ENCODE measurements around the gene AP1B1. TPM values are rescaled to one million over a fixed set of nuclear protein-coding genes. Genes with fewer than 3 reads are reported as not detected.

The AP1B1 gene
- total RNA-seq, 3 donors from 2014 or later, result 55.7 to 58.7 (median 58.2) TPM

DNA sequence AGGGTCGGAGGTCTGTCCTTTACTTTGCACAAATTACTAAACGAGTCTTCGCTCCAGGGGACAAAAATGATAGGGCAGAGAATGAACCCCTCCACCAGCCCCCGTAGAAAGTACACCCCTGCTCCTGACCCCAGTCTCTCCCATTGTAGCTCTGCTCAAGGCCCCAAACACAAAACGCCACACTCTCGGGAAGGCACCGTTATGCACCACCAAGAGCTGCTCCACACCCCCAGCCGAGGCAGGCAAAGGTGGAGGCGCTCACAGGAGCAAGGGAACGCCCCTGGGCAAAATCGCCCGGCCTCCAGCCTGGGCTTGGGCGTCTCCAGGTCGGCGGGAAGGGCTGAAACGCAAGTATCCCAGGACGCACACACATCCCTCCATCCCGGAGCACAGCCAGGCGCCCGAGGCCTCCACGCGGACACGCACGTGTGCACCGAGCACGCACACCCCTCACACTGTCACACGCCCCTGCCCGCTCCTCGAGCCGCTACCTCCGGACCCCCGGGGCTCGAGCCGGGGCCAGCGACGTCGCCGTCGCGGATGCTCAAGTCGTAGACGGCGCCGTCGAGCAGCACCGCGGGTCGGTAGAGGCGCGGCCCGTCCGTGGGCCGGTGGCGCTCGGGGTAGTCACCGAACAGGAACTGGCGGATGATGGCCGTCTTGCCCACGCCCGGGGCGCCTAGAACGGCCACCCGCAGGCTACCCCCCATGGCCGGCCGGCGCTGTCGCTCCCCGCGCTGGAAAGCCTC lies 73.7 kb downstream of the AP1B1 start:
- no peak overlapping the region for H3K27ac ChIP-seq
- no peaks in the 10 kb centered on the region for H3K36me3 ChIP-seq
- no peaks in the 10 kb centered on the region for H3K9me3 ChIP-seq
- TF ChIP-seq, protein P1, sequence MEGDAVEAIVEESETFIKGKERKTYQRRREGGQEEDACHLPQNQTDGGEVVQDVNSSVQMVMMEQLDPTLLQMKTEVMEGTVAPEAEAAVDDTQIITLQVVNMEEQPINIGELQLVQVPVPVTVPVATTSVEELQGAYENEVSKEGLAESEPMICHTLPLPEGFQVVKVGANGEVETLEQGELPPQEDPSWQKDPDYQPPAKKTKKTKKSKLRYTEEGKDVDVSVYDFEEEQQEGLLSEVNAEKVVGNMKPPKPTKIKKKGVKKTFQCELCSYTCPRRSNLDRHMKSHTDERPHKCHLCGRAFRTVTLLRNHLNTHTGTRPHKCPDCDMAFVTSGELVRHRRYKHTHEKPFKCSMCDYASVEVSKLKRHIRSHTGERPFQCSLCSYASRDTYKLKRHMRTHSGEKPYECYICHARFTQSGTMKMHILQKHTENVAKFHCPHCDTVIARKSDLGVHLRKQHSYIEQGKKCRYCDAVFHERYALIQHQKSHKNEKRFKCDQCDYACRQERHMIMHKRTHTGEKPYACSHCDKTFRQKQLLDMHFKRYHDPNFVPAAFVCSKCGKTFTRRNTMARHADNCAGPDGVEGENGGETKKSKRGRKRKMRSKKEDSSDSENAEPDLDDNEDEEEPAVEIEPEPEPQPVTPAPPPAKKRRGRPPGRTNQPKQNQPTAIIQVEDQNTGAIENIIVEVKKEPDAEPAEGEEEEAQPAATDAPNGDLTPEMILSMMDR (IDR thresholded peaks at IDR 0.05), result no peak
- TF ChIP-seq POLR2A (IDR thresholded peaks at IDR 0.05), result no peak
- no peak for TF ChIP-seq POLR2AphosphoS5 (IDR thresholded peaks at IDR 0.05)
- H3K27me3 ChIP-seq, result peaks cover 2 to 18% of the 10 kb centered on the region in 2 donors
- peak in 1 of 2 donors; percentile 49 for DNase-seq (ENCODE audit: low spot score in 2 of 2)
- H3K4me3 ChIP-seq, result peak overlapping the region; percentile 23 to 66 (median 50)
- intact Hi-C loops (cut with DNase I; ENCODE audit: low total_unique reads), result loop anchor here (10.0 kb wide), 1 partner anchor 450 kb away; the partner anchor contains the start of genes UQCR10 and ZMAT5
- peaks cover 19 to 21% of the 10 kb centered on the region in 2 donors for H3K4me1 ChIP-seq

DNA sequence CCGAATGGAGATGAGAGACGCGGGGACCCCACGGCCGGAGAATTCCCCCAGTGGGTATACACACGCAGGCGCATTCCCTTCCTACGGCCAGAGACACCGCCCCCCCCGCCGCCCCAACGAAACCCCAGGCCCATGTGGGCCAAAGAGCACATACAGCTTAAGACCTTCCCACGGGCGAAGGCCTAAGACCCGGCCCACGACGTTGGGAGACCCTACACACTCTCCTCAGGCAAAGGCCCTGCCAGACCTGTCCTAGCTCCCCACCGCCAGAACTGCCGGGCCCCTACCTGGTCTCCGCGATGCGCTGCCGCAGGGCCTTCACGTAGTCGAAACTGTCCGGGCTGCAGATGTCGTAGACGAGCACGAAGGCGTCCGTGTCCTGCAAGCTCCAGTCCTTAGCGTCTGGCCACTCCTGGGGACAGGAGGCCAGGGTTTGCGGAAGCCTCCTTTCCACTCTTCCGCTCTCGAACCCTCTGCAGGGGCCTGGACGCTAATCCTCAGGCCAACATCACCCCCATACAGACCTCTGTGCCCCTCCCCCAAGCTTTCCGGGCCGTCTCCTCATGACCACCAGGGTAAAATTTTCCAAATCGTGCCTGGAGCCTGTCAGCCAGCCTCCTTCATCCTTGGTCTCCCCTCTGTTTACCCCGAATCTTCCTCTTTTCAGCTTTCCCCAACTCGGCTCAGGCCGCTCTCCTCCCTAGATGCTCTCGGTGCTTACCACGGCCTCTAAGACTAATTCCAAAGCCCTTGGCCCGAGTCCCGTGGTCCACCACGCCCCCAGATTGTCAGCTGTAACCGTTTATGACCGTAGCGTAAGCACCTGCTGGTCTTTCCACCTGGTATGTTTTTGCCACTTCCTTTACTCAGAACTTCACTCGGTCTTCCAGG lies 74.5 kb downstream of the AP1B1 start:
- Histone ChIP-seq H3K9me3 (no peaks in the 10 kb centered on the region), H3K4me3 (peak overlapping the region in 2 of 3 donors; percentile 50 to 66), H3K36me3 (no peaks in the 10 kb centered on the region), H3K4me1 (peaks cover 28 to 30% of the 10 kb centered on the region in 2 donors), H3K27ac (peak overlapping the region in 1 of 2 donors; percentile 89), H3K27me3 (peaks cover 2 to 18% of the 10 kb centered on the region in 2 donors)
- DNase-seq (ENCODE audit: low spot score in 2 of 2), result peak in 1 of 2 donors; percentile 48
- TF ChIP-seq POLR2AphosphoS5 (IDR thresholded peaks at IDR 0.05) (no peak), POLR2A (IDR thresholded peaks at IDR 0.05) (no peak)
- TF ChIP-seq, protein P1 (IDR thresholded peaks at IDR 0.05), result no peak
- intact Hi-C loops (cut with DNase I; ENCODE audit: low total_unique reads), result loop anchor here (10.0 kb wide), 1 partner anchor 451 kb away; the partner anchor contains the start of genes UQCR10 and ZMAT5

- no peaks in the 10 kb centered on the region for H3K9me3 ChIP-seq
- intact Hi-C loops (cut with DNase I; ENCODE audit: low total_unique reads), result loop anchor here (10.0 kb wide), 1 partner anchor 452 kb away; the partner anchor contains the start of genes UQCR10 and ZMAT5
- no peaks in the 10 kb centered on the region for H3K36me3 ChIP-seq
- peak overlapping the region in 1 of 2 donors; percentile 89 for H3K27ac ChIP-seq
- TF ChIP-seq, protein P1 (IDR thresholded peaks at IDR 0.05), result peak; percentile 13 to 41 (median 19)
- TF ChIP-seq POLR2A (IDR thresholded peaks at IDR 0.05) (no peak), POLR2AphosphoS5 (IDR thresholded peaks at IDR 0.05) (no peak)
- peaks cover 2 to 18% of the 10 kb centered on the region in 2 donors for H3K27me3 ChIP-seq
- no peak for DNase-seq (ENCODE audit: low spot score in 2 of 2)
- H3K4me1 ChIP-seq, result peaks cover 32 to 33% of the 10 kb centered on the region in 2 donors
- peak overlapping the region in 1 of 3 donors; percentile 66 for H3K4me3 ChIP-seq
Observed at GRCh38 chr22:29313126-29313575, 75.2 kb downstream of the AP1B1 start.

GRCh38 chr22:29312218-29313125 lies 75.9 kb downstream of the AP1B1 start:
- TF ChIP-seq POLR2A (IDR thresholded peaks at IDR 0.05), result no peak
- TF ChIP-seq POLR2AphosphoS5 (IDR thresholded peaks at IDR 0.05), result no peak
- TF ChIP-seq, protein P1 (IDR thresholded peaks at IDR 0.05), result no peak
- peaks cover 33 to 37% of the 10 kb centered on the region in 2 donors for H3K4me1 ChIP-seq
- H3K9me3 ChIP-seq, result no peaks in the 10 kb centered on the region
- H3K27ac ChIP-seq, result peak overlapping the region; percentile 89 to 93
- no peaks in the 10 kb centered on the region for H3K36me3 ChIP-seq
- DNase-seq (ENCODE audit: low spot score in 2 of 2), result peak in 1 of 2 donors; percentile 47
- no peak overlapping the region for H3K4me3 ChIP-seq
- peaks cover 2 to 18% of the 10 kb centered on the region in 2 donors for H3K27me3 ChIP-seq
- intact Hi-C loops (cut with DNase I; ENCODE audit: low total_unique reads), result loop anchor here (10.0 kb wide), 1 partner anchor 452 kb away; the partner anchor contains the start of genes UQCR10 and ZMAT5

Data from breast epithelium (tissue), 4 donors.